Esophagus muscularis mucosa (tissue), 4 donors: Measurements from ENCODE around the gene UBA52. TPM values are rescaled to one million over a fixed set of nuclear protein-coding genes. Genes with fewer than 3 reads are reported as not detected.

Source experiments
- DNase-seq: peaks from one replicate; pipeline ENCODE4 v3.0.0-alpha.2; 2017; ENCODE audit errors: extremely low spot score
- H3K27ac ChIP-seq, 4 donors: fragments of 200-600 bp; sonication (generic); replicated peaks in 1 of 4; 1 replicate in 3 of 4; 2 replicates in 1 of 4; pipeline ENCODE4 v1.5.1; 2016 to 2019; ENCODE audit warnings: mild to moderate bottlenecking in 1 of 4
- H3K27me3 ChIP-seq, 4 donors: fragments of 200-600 bp; sonication (generic); one replicate each; pipeline versions ENCODE4 v1.5.1 to v1.6.0; 2016 to 2019
- H3K36me3 ChIP-seq, 4 donors: fragments of 200-600 bp; sonication (generic); one replicate each; pipeline ENCODE4 v1.5.1; 2016 to 2019
- H3K4me1 ChIP-seq, 4 donors: fragments of 200-600 bp; sonication (generic); one replicate each; pipeline ENCODE4 v1.5.1; 2016 to 2019
- H3K4me3 ChIP-seq, 4 donors: fragments of 200-600 bp; sonication (generic); 1 replicate in 2 of 4; 2 replicates in 2 of 4; pipeline ENCODE4 v1.5.1; 2016 to 2019; ENCODE audit warnings: mild to moderate bottlenecking in 4 of 4, moderate library complexity in 1 of 4
- H3K9me3 ChIP-seq, 4 donors: fragments of 200-600 bp; sonication (generic); 1 replicate in 3 of 4; 2 replicates in 1 of 4; pipeline ENCODE4 v1.5.1; 2016 to 2019
- EP300 ChIP-seq: sonication (generic); formaldehyde crosslinking; IDR thresholded peaks from one replicate; pipeline ENCODE4 v1.6.1; 2017; ENCODE audit warnings: antibody characterized with exemption
- POLR2A ChIP-seq: fragments of 450-650 bp; IDR thresholded peaks from one replicate; pipeline ENCODE4 v1.6.1; 2017; ENCODE audit warnings: antibody characterized with exemption, moderate library complexity, mild to moderate bottlenecking, low read depth
- POLR2AphosphoS5 ChIP-seq, 2 donors: sonication (generic); formaldehyde crosslinking; IDR thresholded peaks; one replicate each; pipeline ENCODE4 v1.6.1; 2017; ENCODE audit warnings: antibody characterized with exemption in 2 of 2
- WGBS: methylation state at CpG from one replicate; pipeline ENCODE4 v1.1.5; 2018; 5-methylcytosine and 5-hydroxymethylcytosine counted together
- intact Hi-C: fragments of 100-400 bp; cut with DNase I; formaldehyde crosslinking; loops from one replicate; pipeline ENCODE4 v1.15.1; 2023
- total RNA-seq, 4 donors: library from RNA; depleted of rRNA; stranded (reverse); fragments of >200 nt; gene quantifications; one replicate each; pipeline versions ENCODE4 v1.1.0 to v1.2.1, GENCODE V29; 2016
- TF ChIP-seq, protein P1 (sequence below), 3 experiments: fragments of 200-600 bp in 2 of 3; fragments of 450-650 bp in 1 of 3; sonication (generic) in 2 of 3; IDR thresholded peaks; one replicate each; pipeline ENCODE4 v1.5.1; 2017 to 2019; ENCODE audit warnings: antibody characterized with exemption in 3 of 3, mild to moderate bottlenecking in 2 of 3, moderate library complexity in 1 of 3

UBA52 gene
- total RNA-seq, 4 donors from 2014 or later = 560 to 800 (median 665) TPM

DNA sequence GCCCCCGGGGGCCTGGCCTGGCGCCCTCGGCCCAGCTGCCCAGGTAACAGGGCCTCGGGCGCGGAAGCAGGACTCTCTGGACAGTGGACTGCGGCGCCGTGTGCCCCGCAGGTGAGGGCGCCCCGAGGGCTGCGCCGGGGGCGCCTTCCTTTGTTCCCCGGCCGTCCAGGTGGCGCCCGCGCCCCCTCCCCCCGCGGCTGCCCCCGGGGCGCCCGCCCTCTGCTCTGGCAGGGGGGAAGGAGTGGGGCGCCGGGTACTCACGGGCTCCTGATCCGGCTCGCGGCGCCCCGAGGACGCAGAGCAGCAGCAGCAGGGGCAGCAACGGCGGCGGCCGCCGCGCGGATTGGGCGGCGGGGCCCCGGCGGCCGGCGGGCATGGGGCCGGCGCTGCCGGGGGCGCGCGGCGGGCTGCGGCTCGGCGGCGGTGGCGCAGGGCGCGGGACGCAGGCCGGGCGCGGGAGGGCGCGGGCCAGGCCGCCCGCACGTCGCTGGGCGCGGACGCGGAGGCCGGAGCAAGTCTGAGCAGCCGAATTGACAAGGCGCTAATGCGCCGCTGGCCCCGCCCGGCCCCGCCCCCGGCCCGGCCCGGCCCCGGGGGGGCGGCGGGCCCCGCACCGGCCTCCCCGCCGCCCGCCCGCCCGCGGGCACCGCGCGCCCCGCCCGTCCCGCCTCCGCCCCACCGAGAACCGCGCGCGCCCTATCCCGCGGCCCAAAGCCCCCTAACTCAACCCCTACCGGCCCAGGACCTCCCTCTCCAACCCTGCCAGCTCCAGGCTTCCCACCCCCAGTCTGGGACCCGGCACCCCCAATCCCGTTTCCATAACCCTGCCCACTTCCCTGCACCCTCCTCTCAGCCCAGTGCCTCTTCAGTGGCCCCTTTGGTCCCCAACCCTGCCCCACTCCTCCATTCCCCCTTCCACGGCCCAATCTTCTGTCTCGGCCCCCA, 34.9 kb downstream of the UBA52 start, which contains the start of gene CRLF1:
CRLF1 (minus strand) TSS at position 519 of the 945 bp plus-strand sequence; CDS start at position 376, 143 bp downstream.
- intact Hi-C loops = no loop called here
- no peaks in the 10 kb centered on the region for H3K9me3 ChIP-seq
- WGBS = 3% methylated on average over 8 of the region's 116 CpGs
- no peak for TF ChIP-seq POLR2A
- no peak for TF ChIP-seq POLR2AphosphoS5 (IDR thresholded peaks at IDR 0.05)
- TF ChIP-seq, protein P1, sequence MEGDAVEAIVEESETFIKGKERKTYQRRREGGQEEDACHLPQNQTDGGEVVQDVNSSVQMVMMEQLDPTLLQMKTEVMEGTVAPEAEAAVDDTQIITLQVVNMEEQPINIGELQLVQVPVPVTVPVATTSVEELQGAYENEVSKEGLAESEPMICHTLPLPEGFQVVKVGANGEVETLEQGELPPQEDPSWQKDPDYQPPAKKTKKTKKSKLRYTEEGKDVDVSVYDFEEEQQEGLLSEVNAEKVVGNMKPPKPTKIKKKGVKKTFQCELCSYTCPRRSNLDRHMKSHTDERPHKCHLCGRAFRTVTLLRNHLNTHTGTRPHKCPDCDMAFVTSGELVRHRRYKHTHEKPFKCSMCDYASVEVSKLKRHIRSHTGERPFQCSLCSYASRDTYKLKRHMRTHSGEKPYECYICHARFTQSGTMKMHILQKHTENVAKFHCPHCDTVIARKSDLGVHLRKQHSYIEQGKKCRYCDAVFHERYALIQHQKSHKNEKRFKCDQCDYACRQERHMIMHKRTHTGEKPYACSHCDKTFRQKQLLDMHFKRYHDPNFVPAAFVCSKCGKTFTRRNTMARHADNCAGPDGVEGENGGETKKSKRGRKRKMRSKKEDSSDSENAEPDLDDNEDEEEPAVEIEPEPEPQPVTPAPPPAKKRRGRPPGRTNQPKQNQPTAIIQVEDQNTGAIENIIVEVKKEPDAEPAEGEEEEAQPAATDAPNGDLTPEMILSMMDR (IDR thresholded peaks at IDR 0.05) = no peak
- no peak for TF ChIP-seq EP300
- H3K27ac ChIP-seq = peak within 1 kb of the TSS in 1 of 4 donors; percentile 24
- no peak for DNase-seq
- H3K4me3 ChIP-seq = peak within 1 kb of the TSS; percentile 43 to 56 (median 48)
- H3K4me1 ChIP-seq = peaks cover 30 to 60% (median 51%) of the 10 kb centered on the region in 4 donors
- peaks cover 14 to 97% (median 67%) of the 10 kb centered on the region in 4 donors for H3K27me3 ChIP-seq
- no peaks in the 10 kb centered on the region for H3K36me3 ChIP-seq

DNA sequence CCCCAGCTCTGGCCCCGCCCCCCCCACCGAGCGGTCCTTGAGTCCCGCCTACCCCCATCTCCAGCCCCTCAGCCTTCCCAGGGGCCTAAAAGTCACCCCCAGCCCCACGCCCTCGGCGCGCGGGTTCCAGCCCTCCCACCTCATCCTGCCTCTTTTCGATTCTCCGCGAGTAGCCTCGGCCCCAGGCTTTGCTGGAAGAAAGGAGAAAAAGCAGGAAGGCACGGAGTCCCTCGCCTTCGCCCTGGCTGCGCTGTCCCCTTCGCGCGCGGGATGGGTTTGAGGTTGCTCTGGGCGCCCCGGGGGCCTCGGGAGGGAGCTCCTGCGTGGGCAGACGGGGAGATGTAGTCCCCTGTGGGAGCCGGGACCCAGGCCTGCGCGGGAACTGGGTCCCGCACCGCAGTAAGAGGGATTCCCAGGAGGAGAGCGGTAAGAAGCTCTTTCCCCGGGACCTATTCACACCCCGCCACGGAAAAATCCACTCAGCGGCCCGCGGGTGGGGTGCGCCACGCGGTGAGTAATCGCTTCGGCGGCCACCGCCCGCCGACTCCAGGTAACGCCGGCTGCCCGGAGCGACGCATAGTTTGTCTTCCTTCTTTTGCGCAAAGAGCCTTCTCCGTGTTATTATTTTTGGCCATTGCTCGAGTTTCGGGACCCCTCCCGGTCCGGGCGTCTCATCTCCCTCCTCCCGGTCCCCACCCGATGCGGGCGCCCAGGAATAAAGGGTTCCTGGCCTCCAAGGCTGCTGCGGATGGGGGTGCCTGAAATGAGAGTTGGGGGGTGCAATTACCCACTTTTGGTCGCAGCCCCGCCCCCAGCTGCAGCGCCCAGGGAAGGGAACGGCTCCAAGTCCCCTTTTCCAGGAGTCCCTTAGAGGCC, 35.8 kb downstream of the UBA52 start:
- 3% methylated on average over 28 of the region's 68 CpGs for WGBS
- H3K4me1 ChIP-seq = peaks cover 39 to 70% (median 60%) of the 10 kb centered on the region in 4 donors

DNA sequence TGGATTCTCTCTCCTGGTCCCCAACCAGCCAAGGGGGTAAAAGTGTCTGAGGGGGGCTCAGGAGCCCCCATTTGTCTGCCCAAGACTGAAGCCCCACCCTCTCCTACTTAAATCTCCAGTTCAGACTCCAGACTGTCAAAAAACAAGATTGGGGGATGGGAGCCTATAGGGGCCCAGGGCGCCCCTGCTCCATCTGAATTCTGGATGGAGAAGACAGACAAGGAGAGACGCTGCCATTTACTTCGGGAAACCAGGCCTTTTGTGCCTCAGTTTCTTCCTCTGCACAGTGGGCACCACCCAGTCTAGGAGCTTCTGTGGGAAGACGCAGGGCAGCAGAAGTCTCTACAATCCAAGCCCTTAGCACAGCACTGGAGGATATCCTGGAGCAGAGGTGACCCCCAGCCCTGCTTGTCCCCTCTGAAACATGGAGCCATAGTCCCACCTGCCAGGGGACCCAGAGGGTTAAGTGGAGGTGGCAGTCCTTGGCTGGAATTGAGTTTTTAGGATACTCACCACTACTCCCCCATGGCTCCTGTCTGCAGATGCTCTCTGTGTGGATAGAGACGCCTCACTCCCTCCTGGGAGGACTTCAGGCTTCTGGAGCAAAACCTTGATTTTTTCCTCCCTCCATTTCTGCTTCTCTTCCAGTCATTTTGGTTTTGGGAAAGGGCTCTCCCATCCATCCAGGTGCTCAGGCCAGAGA, 36.6 kb downstream of the UBA52 start:
- TF ChIP-seq, protein P1 (IDR thresholded peaks at IDR 0.05) = no peak
- no peak for TF ChIP-seq POLR2AphosphoS5 (IDR thresholded peaks at IDR 0.05)
- no peak for TF ChIP-seq EP300
- TF ChIP-seq POLR2A = no peak
- 50% methylated on average over 5 of the region's 5 CpGs for WGBS
- Histone ChIP-seq H3K36me3 (no peaks in the 10 kb centered on the region), H3K9me3 (no peaks in the 10 kb centered on the region), H3K27me3 (peaks cover 17 to 97% (median 81%) of the 10 kb centered on the region in 4 donors), H3K4me3 (peak overlapping the region in 2 of 4 donors; percentile 38 to 43), H3K4me1 (peaks cover 47 to 76% (median 67%) of the 10 kb centered on the region in 4 donors), H3K27ac (no peak overlapping the region)
- no peak for DNase-seq
- intact Hi-C loops = no loop called here

More for the DNA sequence above, 35.8 kb downstream of the UBA52 start:
- DNase-seq = no peak
- H3K27me3 ChIP-seq = peaks cover 17 to 97% (median 76%) of the 10 kb centered on the region in 4 donors
- H3K4me3 ChIP-seq = peak overlapping the region; percentile 38 to 56 (median 43)
- TF ChIP-seq, protein P1 (IDR thresholded peaks at IDR 0.05) = no peak
- TF ChIP-seq POLR2AphosphoS5 (IDR thresholded peaks at IDR 0.05) = no peak
- TF ChIP-seq POLR2A = no peak
- no peak for TF ChIP-seq EP300
- intact Hi-C loops = no loop called here
- H3K27ac ChIP-seq = no peak overlapping the region
- H3K9me3 ChIP-seq = no peaks in the 10 kb centered on the region
- H3K36me3 ChIP-seq = no peaks in the 10 kb centered on the region
